GM23338 (cell line): ENCODE results near the gene MLKL. TPM values are rescaled to one million over a fixed set of nuclear protein-coding genes. Genes with fewer than 3 reads are reported as not detected.

ENCODE experiments used
- ATAC-seq: fragments of 200-7000 bp; cut with Tn5 transposase; 3 replicates; pipeline ENCODE4 v1.9.1; 2020
- DNase-seq: peaks from one replicate; pipeline ENCODE4 v3.0.0-alpha.2; 2015; ENCODE audit warnings: low spot score
- H2AFZ ChIP-seq: fragments of 200-600 bp; sonication (generic); 2 replicates; pipeline ENCODE4 v1.8.0; 2016; ENCODE audit warnings: antibody characterized with exemption, mild to moderate bottlenecking, moderate library complexity
- H3F3A ChIP-seq: fragments of 200-600 bp; sonication (generic); replicated peaks from 2 replicates; pipeline ENCODE4 v1.8.0; 2017; ENCODE audit warnings: antibody characterized with exemption, mixed run types, low read depth
- H3K27ac ChIP-seq: fragments of 200-600 bp; sonication (generic); 2 replicates; pipeline ENCODE4 v1.6.1; 2016; ENCODE audit warnings: low read depth
- H3K27me3 ChIP-seq: fragments of 200-600 bp; sonication (generic); 2 replicates; pipeline ENCODE4 v1.8.0; 2016; ENCODE audit warnings: mild to moderate bottlenecking, mixed run types, moderate library complexity; ENCODE audit not compliant: insufficient read depth
- H3K36me3 ChIP-seq: fragments of 200-600 bp; sonication (generic); 2 replicates; pipeline ENCODE4 v1.8.0; 2016; ENCODE audit warnings: mild to moderate bottlenecking; ENCODE audit not compliant: insufficient read depth
- H3K4me1 ChIP-seq: fragments of 200-600 bp; sonication (generic); 2 replicates; pipeline ENCODE4 v1.8.0; 2016; ENCODE audit warnings: mild to moderate bottlenecking, moderate library complexity; ENCODE audit not compliant: insufficient read depth
- H3K4me2 ChIP-seq: fragments of 200-600 bp; sonication (generic); 2 replicates; pipeline ENCODE4 v1.7.1; 2017; ENCODE audit warnings: mixed run types
- H3K4me3 ChIP-seq: fragments of 200-600 bp; sonication (generic); 2 replicates; pipeline ENCODE4 v1.6.1; 2016; ENCODE audit warnings: mixed run types
- H3K79me2 ChIP-seq: fragments of 200-600 bp; sonication (generic); replicated peaks from 2 replicates; pipeline ENCODE4 v1.8.0; 2017; ENCODE audit warnings: mild to moderate bottlenecking; ENCODE audit not compliant: insufficient read depth
- H3K9me2 ChIP-seq: fragments of 200-600 bp; sonication (generic); 2 replicates; pipeline ENCODE4 v1.8.0; 2017; ENCODE audit not compliant: insufficient read depth
- H4K20me1 ChIP-seq: fragments of 200-600 bp; sonication (generic); replicated peaks from 2 replicates; pipeline ENCODE4 v1.8.0; 2017; ENCODE audit warnings: mild to moderate bottlenecking; ENCODE audit not compliant: insufficient read depth
- H3K27ac Mint-ChIP-seq: 2 replicates; pipeline ENCODE4 v1.8.0; 2020; ENCODE audit warnings: inconsistent platforms, mild to moderate bottlenecking, moderate library complexity, mixed read lengths
- H3K27me3 Mint-ChIP-seq: 3 replicates; pipeline ENCODE4 v1.8.0; 2022; ENCODE audit warnings: low read depth, mild to moderate bottlenecking, moderate library complexity, mixed read lengths, inconsistent platforms; ENCODE audit not compliant: insufficient read depth, poor library complexity
- H3K36me3 Mint-ChIP-seq: 3 replicates; pipeline ENCODE4 v1.8.0; 2021; ENCODE audit warnings: low read depth, mild to moderate bottlenecking, inconsistent platforms, moderate library complexity, mixed read lengths
- H3K4me1 Mint-ChIP-seq: 3 replicates; pipeline ENCODE4 v1.8.0; 2020; ENCODE audit warnings: mild to moderate bottlenecking, inconsistent platforms, mixed read lengths
- H3K4me3 Mint-ChIP-seq: 3 replicates; pipeline ENCODE4 v1.8.0; 2021; ENCODE audit warnings: moderate library complexity, mild to moderate bottlenecking, inconsistent platforms, mixed read lengths
- H3K9me3 Mint-ChIP-seq: 3 replicates; pipeline ENCODE4 v1.8.0; 2020; ENCODE audit warnings: moderate library complexity, mild to moderate bottlenecking, inconsistent platforms, mixed read lengths
- CREB1 ChIP-seq: fragments of 250-450 bp; sonication (Bioruptor Pico); IDR thresholded peaks from 2 replicates; pipeline ENCODE4 v1.5.0; 2020; ENCODE audit warnings: low read depth, mild to moderate bottlenecking, moderate library complexity
- ETS1 ChIP-seq: IDR thresholded peaks from 2 replicates; pipeline ENCODE4 v1.6.1; 2016; ENCODE audit warnings: antibody characterized with exemption
- EZH2 ChIP-seq: fragments of 200-600 bp; sonication (generic); IDR thresholded peaks from one replicate; pipeline ENCODE4 v1.8.0; 2017; ENCODE audit warnings: antibody characterized with exemption, mild to moderate bottlenecking, low read depth; ENCODE audit not compliant: unreplicated experiment
- EZH2phosphoT487 ChIP-seq: fragments of 200-600 bp; sonication (generic); IDR thresholded peaks from one replicate; pipeline ENCODE4 v1.8.1; 2018; ENCODE audit warnings: antibody characterized with exemption; ENCODE audit not compliant: unreplicated experiment
- JUNB ChIP-seq: IDR thresholded peaks from one replicate; pipeline ENCODE4 v1.6.1; 2016; ENCODE audit warnings: antibody characterized with exemption; ENCODE audit not compliant: unreplicated experiment
- NANOG ChIP-seq: IDR thresholded peaks from 2 replicates; pipeline ENCODE4 v1.6.1; 2016; ENCODE audit warnings: antibody characterized with exemption, borderline replicate concordance
- POLR2AphosphoS5 ChIP-seq: IDR thresholded peaks from 2 replicates; pipeline ENCODE4 v1.6.1; 2016; ENCODE audit warnings: antibody characterized with exemption, low read depth
- REST ChIP-seq: IDR thresholded peaks from one replicate; pipeline ENCODE4 v1.6.1; 2018; ENCODE audit warnings: antibody characterized with exemption; ENCODE audit not compliant: unreplicated experiment
- STAT1 ChIP-seq: IDR thresholded peaks from one replicate; pipeline ENCODE4 v1.6.1; 2016; ENCODE audit warnings: antibody characterized with exemption; ENCODE audit not compliant: unreplicated experiment
- ZNF114 ChIP-seq: fragments of 250-450 bp; sonication (Bioruptor Pico); IDR thresholded peaks from 2 replicates; pipeline ENCODE4 v1.5.0; 2020; ENCODE audit warnings: mild to moderate bottlenecking, moderate library complexity
- ZNF331 ChIP-seq: fragments of 250-450 bp; sonication (Bioruptor Pico); IDR thresholded peaks from 2 replicates; pipeline ENCODE4 v1.5.0; 2020; ENCODE audit warnings: low read depth, mild to moderate bottlenecking, moderate library complexity
- ZNF462 ChIP-seq: fragments of 250-450 bp; sonication (Bioruptor Pico); IDR thresholded peaks from 2 replicates; pipeline ENCODE4 v1.5.0; 2020; ENCODE audit warnings: mild to moderate bottlenecking, moderate library complexity
- polyA plus RNA-seq: library from polyadenylated mRNA; unstranded; fragments of >200 nt; fragmentation: Nextera tagmentation; extraction: Ambion mirVana; gene quantifications from 2 replicates; pipeline ENCODE4 v1.2.1, GENCODE V29; 2016
- total RNA-seq: library from RNA; depleted of rRNA; stranded (reverse); fragments of >200 nt; shearing (Covaris generic); gene quantifications from 2 replicates; pipeline ENCODE4 v1.2.3, GENCODE V29; 2014
- TF ChIP-seq, protein P1 (sequence below), 2 experiments: fragments of 200-600 bp in 1 of 2; sonication (generic) in 1 of 2; conservative IDR thresholded peaks; 2 replicates each; pipeline versions ENCODE4 v1.5.1 to v1.6.1; 2016 to 2017; ENCODE audit warnings: antibody characterized with exemption in 2 of 2, low read depth in 2 of 2, mild to moderate bottlenecking in 2 of 2, moderate library complexity in 1 of 2

The MLKL gene
- total and polyA plus RNA-seq, 2 experiments from 2014 or later = 5.1 to 9.7 TPM

- Mint-ChIP-seq H3K4me3 (no peak overlapping the region), H3K36me3 (no peaks in the 10 kb centered on the region), H3K9me3 (no peaks in the 10 kb centered on the region), H3K4me1 (peaks cover 30% of the 10 kb centered on the region), H3K27me3 (peaks cover 12% of the 10 kb centered on the region), H3K27ac (no peak overlapping the region)
- Histone ChIP-seq H3F3A (no peaks in the 10 kb centered on the region), H3K27ac (no peak overlapping the region), H3K27me3 (no peaks in the 10 kb centered on the region), H3K9me2 (no peaks in the 10 kb centered on the region), H3K4me2 (no peak overlapping the region), H3K4me1 (peaks cover 15% of the 10 kb centered on the region; the same call in 1 of the 2 replicates), H3K79me2 (no peaks in the 10 kb centered on the region), H3K4me3 (no peak overlapping the region), H4K20me1 (no peaks in the 10 kb centered on the region), H3K36me3 (no peaks in the 10 kb centered on the region; the same call in 1 of the 2 replicates), H2AFZ (peak overlapping the region; percentile 47; the same call in 1 of the 2 replicates)
- no peak for DNase-seq
- ATAC-seq = no peak; the same call in 2 of the 3 replicates
- TF ChIP-seq, protein P1, sequence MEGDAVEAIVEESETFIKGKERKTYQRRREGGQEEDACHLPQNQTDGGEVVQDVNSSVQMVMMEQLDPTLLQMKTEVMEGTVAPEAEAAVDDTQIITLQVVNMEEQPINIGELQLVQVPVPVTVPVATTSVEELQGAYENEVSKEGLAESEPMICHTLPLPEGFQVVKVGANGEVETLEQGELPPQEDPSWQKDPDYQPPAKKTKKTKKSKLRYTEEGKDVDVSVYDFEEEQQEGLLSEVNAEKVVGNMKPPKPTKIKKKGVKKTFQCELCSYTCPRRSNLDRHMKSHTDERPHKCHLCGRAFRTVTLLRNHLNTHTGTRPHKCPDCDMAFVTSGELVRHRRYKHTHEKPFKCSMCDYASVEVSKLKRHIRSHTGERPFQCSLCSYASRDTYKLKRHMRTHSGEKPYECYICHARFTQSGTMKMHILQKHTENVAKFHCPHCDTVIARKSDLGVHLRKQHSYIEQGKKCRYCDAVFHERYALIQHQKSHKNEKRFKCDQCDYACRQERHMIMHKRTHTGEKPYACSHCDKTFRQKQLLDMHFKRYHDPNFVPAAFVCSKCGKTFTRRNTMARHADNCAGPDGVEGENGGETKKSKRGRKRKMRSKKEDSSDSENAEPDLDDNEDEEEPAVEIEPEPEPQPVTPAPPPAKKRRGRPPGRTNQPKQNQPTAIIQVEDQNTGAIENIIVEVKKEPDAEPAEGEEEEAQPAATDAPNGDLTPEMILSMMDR (conservative IDR thresholded peaks at IDR 0.05; ENCODE audit: low read depth in 2 of 2) = no peak
- TF ChIP-seq POLR2AphosphoS5 = no peak
- no peak for TF ChIP-seq REST
- no peak for TF ChIP-seq ZNF462 (CRISPR knock-in tag)
- no peak for TF ChIP-seq EZH2phosphoT487
- TF ChIP-seq EZH2 = no peak
- no peak for TF ChIP-seq JUNB
- TF ChIP-seq NANOG = no peak
- no peak for TF ChIP-seq CREB1 (CRISPR knock-in tag)
- TF ChIP-seq ZNF331 (CRISPR knock-in tag) = no peak
- TF ChIP-seq ZNF114 = no peak
- TF ChIP-seq ETS1 = no peak
- no peak for TF ChIP-seq STAT1
Observed at GRCh38 chr16:74742051-74742481, 41.4 kb upstream of the MLKL start.
